Stimulated activated memory B cell treated with anti-CD40 and anti-IgM and Interleukin-4, amounts not matched to agents 10 μg/mL and 1 μg/mL and 100 μg/mL, for 72 hours (primary cell): Measurements from ENCODE around the gene ACOT6.
A peak's percentile ranks its signal among the peaks of the same experiment; 100 is the strongest.
"Not testable (repeated sequence)": the region's sequence is repeated elsewhere in the genome, so short reads cannot be mapped to it uniquely, and the experiment has no call there.

Experiments used
- ATAC-seq: fragments of 150-1000 bp; cut with Tn5 transposase; 2 replicates; pipeline ENCODE4 v1.10.0; 2021
- H3K27ac Mint-ChIP-seq: one replicate; pipeline ENCODE4 v1.8.0; 2022; ENCODE audit warnings: mild to moderate bottlenecking, mixed read lengths
- H3K27me3 Mint-ChIP-seq: one replicate; pipeline ENCODE4 v1.8.0; 2022; ENCODE audit warnings: mixed read lengths
- H3K36me3 Mint-ChIP-seq: one replicate; pipeline ENCODE4 v1.8.0; 2022; ENCODE audit warnings: mixed read lengths
- H3K4me1 Mint-ChIP-seq: one replicate; pipeline ENCODE4 v1.8.0; 2022; ENCODE audit warnings: mixed read lengths
- H3K4me3 Mint-ChIP-seq: one replicate; pipeline ENCODE4 v1.8.0; 2022; ENCODE audit warnings: mild to moderate bottlenecking, moderate library complexity, mixed read lengths
- H3K9me3 Mint-ChIP-seq: one replicate; pipeline ENCODE4 v1.8.0; 2022; ENCODE audit warnings: mixed read lengths

ACOT6 gene

GRCh38 chr14:73582102-73582979 lies 30.0 kb upstream of the ACOT6 start:
- not testable (repeated sequence) for H3K9me3 Mint-ChIP-seq, H3K4me3 Mint-ChIP-seq, H3K27me3 Mint-ChIP-seq
- ATAC-seq: peak; percentile 89
- Mint-ChIP-seq H3K27ac (peak overlapping the region; percentile 82), H3K4me1 (peaks cover 11% of the 10 kb centered on the region), H3K36me3 (peaks cover 17% of the 10 kb centered on the region)

GRCh38 chr14:73588695-73589094 lies 23.6 kb upstream of the ACOT6 start:
- no peaks in the 10 kb centered on the region for H3K27me3 Mint-ChIP-seq
- no peaks in the 10 kb centered on the region for H3K9me3 Mint-ChIP-seq
- H3K36me3 Mint-ChIP-seq: no peaks in the 10 kb centered on the region
- H3K4me1 Mint-ChIP-seq: peaks cover 14% of the 10 kb centered on the region
- no peak overlapping the region for H3K27ac Mint-ChIP-seq
- ATAC-seq: no peak
- no peak overlapping the region for H3K4me3 Mint-ChIP-seq

GRCh38 chr14:73589116-73589515 lies 23.2 kb upstream of the ACOT6 start:
- no peaks in the 10 kb centered on the region for H3K36me3 Mint-ChIP-seq
- H3K9me3 Mint-ChIP-seq: no peaks in the 10 kb centered on the region
- no peak overlapping the region for H3K4me3 Mint-ChIP-seq
- no peak for ATAC-seq
- H3K27ac Mint-ChIP-seq: no peak overlapping the region
- peaks cover 19% of the 10 kb centered on the region for H3K4me1 Mint-ChIP-seq
- no peaks in the 10 kb centered on the region for H3K27me3 Mint-ChIP-seq

- H3K9me3 Mint-ChIP-seq, H3K36me3 Mint-ChIP-seq, H3K27me3 Mint-ChIP-seq, ATAC-seq, H3K27ac Mint-ChIP-seq: not testable (repeated sequence)
- Mint-ChIP-seq H3K4me1 (peaks cover 19% of the 10 kb centered on the region), H3K4me3 (peak overlapping the region; percentile 74)
Measured at GRCh38 chr14:73590673-73591004, 21.7 kb upstream of the ACOT6 start.

GRCh38 chr14:73591690-73592449 lies 20.4 kb upstream of the ACOT6 start, which contains the start of gene ACOT4:
TSS of gene ACOT4 (plus strand) at chr14:73591873. CDS start at chr14:73591960, 87 bp downstream.
- Mint-ChIP-seq H3K4me1 (peaks cover 19% of the 10 kb centered on the region), H3K36me3 (no peaks in the 10 kb centered on the region), H3K9me3 (no peaks in the 10 kb centered on the region), H3K27ac (peak within 1 kb of the TSS; percentile 43), H3K4me3 (peak within 1 kb of the TSS; percentile 74), H3K27me3 (no peaks in the 10 kb centered on the region)
- ATAC-seq: peak; percentile 90

GRCh38 chr14:73594491-73594890 lies 17.8 kb upstream of the ACOT6 start:
- Mint-ChIP-seq H3K4me3 (no peak overlapping the region), H3K9me3 (no peaks in the 10 kb centered on the region), H3K36me3 (no peaks in the 10 kb centered on the region), H3K27me3 (no peaks in the 10 kb centered on the region), H3K27ac (no peak overlapping the region), H3K4me1 (peaks cover 19% of the 10 kb centered on the region)
- ATAC-seq: no peak

GRCh38 chr14:73599499-73599898 lies 12.8 kb upstream of the ACOT6 start:
- no peak for ATAC-seq
- Mint-ChIP-seq H3K4me1 (no peaks in the 10 kb centered on the region), H3K27ac (no peak overlapping the region)

GRCh38 chr14:73602994-73603393 lies 9.3 kb upstream of the ACOT6 start:
- H3K9me3 Mint-ChIP-seq: no peaks in the 10 kb centered on the region
- H3K4me3 Mint-ChIP-seq: no peak overlapping the region
- H3K27ac Mint-ChIP-seq: no peak overlapping the region
- no peaks in the 10 kb centered on the region for H3K4me1 Mint-ChIP-seq
- no peaks in the 10 kb centered on the region for H3K36me3 Mint-ChIP-seq
- ATAC-seq: no peak
- no peaks in the 10 kb centered on the region for H3K27me3 Mint-ChIP-seq

More at GRCh38 chr14:73599499-73599898, 12.8 kb upstream of the ACOT6 start:
- no peaks in the 10 kb centered on the region for H3K9me3 Mint-ChIP-seq
- no peaks in the 10 kb centered on the region for H3K36me3 Mint-ChIP-seq
- no peaks in the 10 kb centered on the region for H3K27me3 Mint-ChIP-seq
- H3K4me3 Mint-ChIP-seq: no peak overlapping the region

- ATAC-seq: no peak
- Mint-ChIP-seq H3K27ac (no peak overlapping the region), H3K36me3 (no peaks in the 10 kb centered on the region), H3K9me3 (no peaks in the 10 kb centered on the region), H3K27me3 (no peaks in the 10 kb centered on the region), H3K4me3 (no peak overlapping the region), H3K4me1 (no peaks in the 10 kb centered on the region)
Measured at GRCh38 chr14:73606271-73606670, 6.0 kb upstream of the ACOT6 start.

- H3K9me3 Mint-ChIP-seq: no peaks in the 10 kb centered on the region
- H3K27ac Mint-ChIP-seq: no peak overlapping the region
- no peak for ATAC-seq
- no peaks in the 10 kb centered on the region for H3K27me3 Mint-ChIP-seq
- no peaks in the 10 kb centered on the region for H3K36me3 Mint-ChIP-seq
- peaks cover 4% of the 10 kb centered on the region for H3K4me1 Mint-ChIP-seq
- no peak overlapping the region for H3K4me3 Mint-ChIP-seq
Measured at GRCh38 chr14:73607241-73607640, 5.1 kb upstream of the ACOT6 start.

GRCh38 chr14:73610687-73611086 lies 1.6 kb upstream of the ACOT6 start:
- H3K4me1 Mint-ChIP-seq: peaks cover 5% of the 10 kb centered on the region
- H3K27me3 Mint-ChIP-seq: no peaks in the 10 kb centered on the region

GRCh38 chr14:73613046-73613383 lies 698 bp downstream of the ACOT6 start:
- H3K9me3 Mint-ChIP-seq: no peaks in the 10 kb centered on the region
- H3K4me1 Mint-ChIP-seq: peaks cover 5% of the 10 kb centered on the region
- peak; percentile 2 for ATAC-seq
- H3K36me3 Mint-ChIP-seq: no peaks in the 10 kb centered on the region
- H3K27ac Mint-ChIP-seq: peak overlapping the region; percentile 78
- H3K4me3 Mint-ChIP-seq: peak overlapping the region; percentile 87
- H3K27me3 Mint-ChIP-seq: no peaks in the 10 kb centered on the region

More at GRCh38 chr14:73610687-73611086, 1.6 kb upstream of the ACOT6 start:
- Mint-ChIP-seq H3K4me3 (no peak overlapping the region), H3K36me3 (no peaks in the 10 kb centered on the region), H3K9me3 (no peaks in the 10 kb centered on the region), H3K27ac (no peak overlapping the region)
- ATAC-seq: no peak

GRCh38 chr14:73613419-73613963 lies 1.2 kb downstream of the ACOT6 start:
- Mint-ChIP-seq H3K4me1 (peaks cover 5% of the 10 kb centered on the region), H3K36me3 (no peaks in the 10 kb centered on the region), H3K27me3 (no peaks in the 10 kb centered on the region), H3K4me3 (peak overlapping the region; percentile 87), H3K9me3 (no peaks in the 10 kb centered on the region), H3K27ac (peak overlapping the region; percentile 78)
- no peak for ATAC-seq

- no peaks in the 10 kb centered on the region for H3K9me3 Mint-ChIP-seq
Measured at GRCh38 chr14:73616831-73617230, 4.5 kb downstream of the ACOT6 start.

GRCh38 chr14:73619524-73619923 lies 7.2 kb downstream of the ACOT6 start:
- Mint-ChIP-seq H3K9me3 (no peaks in the 10 kb centered on the region), H3K4me3 (no peak overlapping the region), H3K27ac (no peak overlapping the region), H3K4me1 (no peaks in the 10 kb centered on the region), H3K27me3 (no peaks in the 10 kb centered on the region), H3K36me3 (no peaks in the 10 kb centered on the region)
- ATAC-seq: no peak

More at GRCh38 chr14:73616831-73617230, 4.5 kb downstream of the ACOT6 start:
- peaks cover 5% of the 10 kb centered on the region for H3K4me1 Mint-ChIP-seq
- no peak for ATAC-seq
- H3K27me3 Mint-ChIP-seq: no peaks in the 10 kb centered on the region
- no peak overlapping the region for H3K4me3 Mint-ChIP-seq
- no peak overlapping the region for H3K27ac Mint-ChIP-seq
- no peaks in the 10 kb centered on the region for H3K36me3 Mint-ChIP-seq
